Measurements from ENCODE around the gene PDE6B. TPM values are rescaled to one million over a fixed set of nuclear protein-coding genes. Genes with fewer than 3 reads are reported as not detected.

PDE6B gene
- total RNA-seq, 2 experiments from 2014 or later, result 11.4 to 13.9 TPM

GRCh38 chr4:673349-674091 is 48.1 kb downstream of the PDE6B start:
- POLR2A ChIA-PET, result interaction anchor here (1.3 to 3.4 kb wide), 2 partner anchors 9 to 73 kb away, joined by 3 to 34 read pairs; no protein-coding TSS in a partner anchor
- Mint-ChIP-seq H3K27ac (peak overlapping the region; percentile 84), H3K4me3 (peak overlapping the region; percentile 84), H3K27me3 (no peaks in the 10 kb centered on the region), H3K9me3 (no peaks in the 10 kb centered on the region), H3K4me1 (ENCODE audit: low read depth) (peaks cover 13% of the 10 kb centered on the region), H3K36me3 (ENCODE audit: low read depth) (peaks cover 22% of the 10 kb centered on the region)
- intact Hi-C loops (cut with micrococcal nuclease), result no loop called here
- DNase-seq (no peak), ATAC-seq (no peak)
- no peak for TF ChIP-seq CTCF (IDR thresholded peaks at IDR 0.05)
- CTCF ChIA-PET, result interaction anchor here (0.7 to 1.6 kb wide), 8 partner anchors 7 to 429 kb away, joined by 3 to 6 read pairs (median 3); no protein-coding TSS in a partner anchor

GRCh38 chr4:674172-675035 is 49.0 kb downstream of the PDE6B start, which contains the start of the genes ATP5ME and MYL5:
ATP5ME (minus strand) TSS chr4:674276; CDS start chr4:674247, 29 bp downstream.
MYL5 (plus strand) TSS chr4:674542; CDS start chr4:678027, 3,485 bp downstream.
- ChIA-PET CTCF (interaction anchor here (0.7 to 1.6 kb wide), 9 partner anchors 8 to 430 kb away, joined by 3 to 6 read pairs (median 3); no protein-coding TSS in a partner anchor), POLR2A (interaction anchor here (0.6 to 3.4 kb wide), 5 partner anchors 10 to 596 kb away, joined by 3 to 34 read pairs (median 3); no protein-coding TSS in a partner anchor)
- intact Hi-C loops (cut with micrococcal nuclease), result no loop called here
- DNase-seq, result peak; percentile 97
- H3K4me1 Mint-ChIP-seq (ENCODE audit: low read depth), result peaks cover 13% of the 10 kb centered on the region
- no peaks in the 10 kb centered on the region for H3K27me3 Mint-ChIP-seq
- H3K9me3 Mint-ChIP-seq, result no peaks in the 10 kb centered on the region
- H3K27ac Mint-ChIP-seq, result peak within 1 kb of the TSS; percentile 85
- peaks cover 22% of the 10 kb centered on the region for H3K36me3 Mint-ChIP-seq (ENCODE audit: low read depth)
- peak; percentile 78 for TF ChIP-seq CTCF (IDR thresholded peaks at IDR 0.05)
- H3K4me3 Mint-ChIP-seq, result peak within 1 kb of the TSS; percentile 84
- ATAC-seq, result peak; percentile 92

GRCh38 chr4:675036-675882 is 49.9 kb downstream of the PDE6B start:
- DNase-seq, result no peak
- Mint-ChIP-seq H3K4me3 (peak overlapping the region; percentile 84), H3K36me3 (ENCODE audit: low read depth) (peaks cover 22% of the 10 kb centered on the region), H3K27ac (peak overlapping the region; percentile 83), H3K27me3 (no peaks in the 10 kb centered on the region), H3K9me3 (no peaks in the 10 kb centered on the region), H3K4me1 (ENCODE audit: low read depth) (peaks cover 13% of the 10 kb centered on the region)
- TF ChIP-seq CTCF (IDR thresholded peaks at IDR 0.05), result no peak
- CTCF ChIA-PET, result interaction anchor here (1.4 to 1.6 kb wide), 2 partner anchors 9 to 72 kb away, joined by 5 read pairs; no protein-coding TSS in a partner anchor
- POLR2A ChIA-PET, result interaction anchor here (0.8 to 3.4 kb wide), 4 partner anchors 11 to 107 kb away, joined by 3 to 34 read pairs (median 4); no protein-coding TSS in a partner anchor
- intact Hi-C loops (cut with micrococcal nuclease), result no loop called here
- ATAC-seq, result peak; percentile 6

- POLR2A ChIA-PET, result interaction anchor here (1.4 kb wide), 2 partner anchors 11 to 106 kb away, joined by 3 to 6 read pairs; no protein-coding TSS in a partner anchor
- peaks cover 20% of the 10 kb centered on the region for H3K4me1 Mint-ChIP-seq (ENCODE audit: low read depth)
- H3K27ac Mint-ChIP-seq, result peak overlapping the region; percentile 15
- intact Hi-C loops (cut with micrococcal nuclease), result no loop called here
- CTCF ChIA-PET, result interaction anchor here (1.4 kb wide), 1 partner anchor 73 kb away, joined by 5 read pairs; no protein-coding TSS in a partner anchor
- no peak for TF ChIP-seq CTCF (IDR thresholded peaks at IDR 0.05)
- no peaks in the 10 kb centered on the region for H3K9me3 Mint-ChIP-seq
- peaks cover 15% of the 10 kb centered on the region for H3K36me3 Mint-ChIP-seq (ENCODE audit: low read depth)
- no peaks in the 10 kb centered on the region for H3K27me3 Mint-ChIP-seq
- ATAC-seq, result no peak
- DNase-seq, result peak; percentile 47
- H3K4me3 Mint-ChIP-seq, result peak overlapping the region; percentile 84
These were observed 50.9 kb downstream of the PDE6B start for GRCh38 chr4:675980-676870.
